22Rv1 (cell line): ENCODE measurements around the gene SKOR1.

Experiments used
- H3K27ac ChIP-seq: fragments of 450-650 bp; 2 replicates; pipeline ENCODE4 v1.5.1; 2017
- ZFX ChIP-seq: fragments of 450-650 bp; IDR thresholded peaks from 2 replicates; pipeline ENCODE4 v1.6.1; 2017; ENCODE audit warnings: antibody characterized with exemption, borderline replicate concordance
- TF ChIP-seq, protein P1 (sequence below): fragments of 450-650 bp; IDR thresholded peaks from 2 replicates; pipeline ENCODE4 v1.5.1; 2017; ENCODE audit warnings: mild to moderate bottlenecking

SKOR1 gene

DNA sequence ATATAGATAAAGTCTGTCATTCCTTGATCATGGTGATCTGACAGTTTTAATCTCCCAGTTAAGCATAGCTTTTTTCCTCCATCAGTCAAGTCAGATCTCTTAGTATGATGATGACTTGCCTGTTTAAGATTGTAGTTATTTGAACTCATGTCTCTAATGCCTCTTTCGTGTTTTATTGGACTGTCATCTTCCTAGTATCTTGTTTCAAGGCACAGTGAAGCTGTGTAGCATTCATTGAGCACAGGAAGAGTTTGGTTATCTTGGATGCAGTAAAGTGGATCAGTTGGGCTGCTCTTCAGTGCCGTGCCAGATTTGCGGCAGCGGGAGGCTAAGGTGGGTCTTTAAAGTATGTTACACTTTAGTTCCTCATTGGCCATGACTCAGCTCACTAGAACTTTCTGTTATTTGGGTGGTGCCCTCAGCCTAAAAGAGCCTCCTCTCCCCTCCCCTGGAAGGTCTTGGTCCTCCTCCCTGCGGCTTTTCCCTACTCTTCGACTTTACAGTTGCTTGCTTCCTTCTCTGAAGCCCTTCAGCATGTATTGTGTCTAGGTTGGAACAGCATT, 45.7 kb upstream of the SKOR1 start:
- TF ChIP-seq ZFX, result no peak
- TF ChIP-seq, protein P1, sequence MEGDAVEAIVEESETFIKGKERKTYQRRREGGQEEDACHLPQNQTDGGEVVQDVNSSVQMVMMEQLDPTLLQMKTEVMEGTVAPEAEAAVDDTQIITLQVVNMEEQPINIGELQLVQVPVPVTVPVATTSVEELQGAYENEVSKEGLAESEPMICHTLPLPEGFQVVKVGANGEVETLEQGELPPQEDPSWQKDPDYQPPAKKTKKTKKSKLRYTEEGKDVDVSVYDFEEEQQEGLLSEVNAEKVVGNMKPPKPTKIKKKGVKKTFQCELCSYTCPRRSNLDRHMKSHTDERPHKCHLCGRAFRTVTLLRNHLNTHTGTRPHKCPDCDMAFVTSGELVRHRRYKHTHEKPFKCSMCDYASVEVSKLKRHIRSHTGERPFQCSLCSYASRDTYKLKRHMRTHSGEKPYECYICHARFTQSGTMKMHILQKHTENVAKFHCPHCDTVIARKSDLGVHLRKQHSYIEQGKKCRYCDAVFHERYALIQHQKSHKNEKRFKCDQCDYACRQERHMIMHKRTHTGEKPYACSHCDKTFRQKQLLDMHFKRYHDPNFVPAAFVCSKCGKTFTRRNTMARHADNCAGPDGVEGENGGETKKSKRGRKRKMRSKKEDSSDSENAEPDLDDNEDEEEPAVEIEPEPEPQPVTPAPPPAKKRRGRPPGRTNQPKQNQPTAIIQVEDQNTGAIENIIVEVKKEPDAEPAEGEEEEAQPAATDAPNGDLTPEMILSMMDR, result no peak
- no peak overlapping the region for H3K27ac ChIP-seq

DNA sequence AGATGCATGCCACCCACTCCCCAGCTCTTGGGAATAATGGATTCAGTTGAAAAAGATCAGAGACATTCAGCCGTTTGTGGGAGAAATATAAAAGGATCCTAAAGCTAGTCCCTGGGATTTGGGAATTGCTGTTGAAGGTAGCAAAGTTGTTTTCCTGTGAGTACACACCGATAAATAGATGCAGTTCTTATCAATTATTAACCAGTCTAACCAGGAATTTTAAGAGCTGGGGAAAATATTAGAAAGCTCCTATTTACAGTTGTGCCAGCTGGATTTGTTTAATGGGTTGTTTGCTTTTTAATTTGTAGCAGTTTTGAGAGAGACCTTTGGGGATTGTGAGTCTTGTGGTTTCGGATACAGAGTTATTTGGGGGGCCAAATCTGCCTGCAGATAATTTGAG, 44.2 kb upstream of the SKOR1 start:
- TF ChIP-seq, protein P1, result no peak
- no peak for TF ChIP-seq ZFX
- no peak overlapping the region for H3K27ac ChIP-seq

DNA sequence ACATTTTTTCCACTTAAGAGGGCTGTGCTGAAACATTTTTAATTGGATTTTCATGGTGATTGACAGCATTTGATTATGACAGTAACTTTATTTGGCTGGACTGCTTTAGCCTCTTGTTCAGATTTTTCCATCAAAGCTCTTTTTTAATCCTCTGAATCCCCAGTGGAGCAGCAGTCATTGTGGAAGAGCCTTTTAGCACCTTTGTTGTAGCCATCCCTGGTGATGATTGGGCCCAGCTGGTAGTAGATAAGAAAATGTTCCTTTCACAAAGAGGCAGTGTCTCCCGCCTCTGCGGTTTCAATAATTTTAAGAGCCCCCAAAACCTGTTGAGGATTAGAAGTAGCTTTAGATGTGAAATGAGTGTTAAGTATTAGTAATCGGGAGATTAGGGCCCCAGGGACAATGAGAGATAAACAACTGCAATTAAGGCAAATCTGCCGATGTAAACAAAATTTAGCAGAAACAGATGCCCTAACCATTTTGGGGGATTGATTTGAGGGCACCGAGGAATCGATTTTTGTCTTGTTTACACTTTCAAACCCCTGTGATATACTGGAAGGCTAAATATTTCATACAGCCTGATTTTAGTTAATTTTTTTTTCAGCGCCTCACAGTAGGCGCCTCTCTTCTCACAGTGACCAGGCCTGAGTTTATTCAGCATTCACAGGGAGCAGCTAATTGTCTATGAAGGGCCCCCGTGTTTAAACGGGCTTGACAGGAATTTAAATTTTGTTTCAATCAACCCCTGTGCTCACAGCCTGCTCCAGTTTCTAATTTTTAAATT, 43.2 kb upstream of the SKOR1 start:
- no peak overlapping the region for H3K27ac ChIP-seq
- TF ChIP-seq, protein P1, result no peak
- TF ChIP-seq ZFX, result no peak

DNA sequence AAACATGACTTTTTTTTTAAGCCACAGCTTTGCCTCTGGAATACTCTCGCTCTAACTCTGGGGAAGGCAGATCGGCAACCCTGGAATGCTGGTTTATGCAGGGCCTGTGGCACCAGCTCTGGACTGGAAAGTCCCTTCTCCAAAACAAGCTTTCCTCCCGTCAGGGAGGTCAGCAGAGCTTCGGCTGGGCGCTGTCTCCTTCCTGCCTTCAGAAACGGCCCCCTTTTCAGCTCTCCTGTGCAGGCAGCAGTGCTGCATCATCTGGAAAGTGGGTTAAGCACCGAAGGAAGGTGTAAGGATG, 42.7 kb upstream of the SKOR1 start:
- TF ChIP-seq, protein P1, result no peak
- TF ChIP-seq ZFX, result no peak
- H3K27ac ChIP-seq, result no peak overlapping the region

DNA sequence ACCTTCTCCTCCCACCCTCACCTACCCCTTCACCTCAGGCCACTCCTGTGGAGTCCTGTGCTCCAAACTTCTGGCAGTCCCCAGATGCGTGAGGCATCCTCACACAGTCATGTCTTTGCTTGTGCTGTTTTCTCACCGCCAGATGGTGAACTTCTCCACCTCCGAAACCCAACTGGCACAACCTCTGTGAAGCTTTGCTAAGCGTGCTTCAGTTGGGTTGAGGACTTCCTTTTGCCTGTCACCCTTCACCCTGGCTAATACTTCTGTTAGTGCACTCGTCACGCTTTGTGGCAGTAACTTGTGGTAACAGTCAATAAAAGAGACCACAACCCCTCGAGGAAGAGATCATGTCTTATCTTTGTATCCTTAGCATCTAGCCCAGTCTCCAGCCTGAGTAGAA, 42.0 kb upstream of the SKOR1 start:
- TF ChIP-seq, protein P1, result no peak
- TF ChIP-seq ZFX, result no peak
- no peak overlapping the region for H3K27ac ChIP-seq

DNA sequence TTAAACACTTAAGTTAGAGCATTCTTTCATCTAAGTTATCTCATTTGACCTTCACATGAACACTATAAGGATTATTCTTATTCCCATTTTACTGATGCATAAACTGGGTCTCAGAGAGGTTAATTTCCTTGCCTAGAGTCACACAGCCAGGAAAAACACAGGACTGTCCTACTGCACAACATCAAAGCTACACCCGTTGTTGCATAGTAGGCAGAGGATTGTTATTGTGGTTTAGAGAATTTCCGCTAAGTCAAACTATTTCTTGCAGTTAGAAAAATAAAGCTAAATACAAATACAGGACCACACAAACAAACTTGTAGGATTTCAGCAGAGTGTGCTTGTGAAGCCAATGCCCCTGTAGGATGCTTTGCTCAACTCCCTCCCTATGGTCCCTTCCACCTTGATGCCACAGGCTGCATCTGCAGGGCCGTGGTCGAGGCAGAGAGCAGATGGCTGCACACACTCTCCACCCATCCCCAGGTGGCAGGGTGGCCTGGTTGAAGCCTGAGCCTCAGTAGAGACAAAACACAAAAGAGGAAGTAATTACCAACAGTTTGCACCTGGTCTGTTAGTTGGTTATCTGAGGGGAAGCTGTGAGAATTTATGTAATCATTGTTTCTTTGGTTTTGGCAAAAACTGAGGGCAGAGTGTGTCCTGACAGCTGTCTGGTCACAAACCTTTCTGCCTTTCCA, 41.1 kb upstream of the SKOR1 start:
- H3K27ac ChIP-seq, result no peak overlapping the region
- TF ChIP-seq, protein P1, result no peak
- TF ChIP-seq ZFX, result no peak

DNA sequence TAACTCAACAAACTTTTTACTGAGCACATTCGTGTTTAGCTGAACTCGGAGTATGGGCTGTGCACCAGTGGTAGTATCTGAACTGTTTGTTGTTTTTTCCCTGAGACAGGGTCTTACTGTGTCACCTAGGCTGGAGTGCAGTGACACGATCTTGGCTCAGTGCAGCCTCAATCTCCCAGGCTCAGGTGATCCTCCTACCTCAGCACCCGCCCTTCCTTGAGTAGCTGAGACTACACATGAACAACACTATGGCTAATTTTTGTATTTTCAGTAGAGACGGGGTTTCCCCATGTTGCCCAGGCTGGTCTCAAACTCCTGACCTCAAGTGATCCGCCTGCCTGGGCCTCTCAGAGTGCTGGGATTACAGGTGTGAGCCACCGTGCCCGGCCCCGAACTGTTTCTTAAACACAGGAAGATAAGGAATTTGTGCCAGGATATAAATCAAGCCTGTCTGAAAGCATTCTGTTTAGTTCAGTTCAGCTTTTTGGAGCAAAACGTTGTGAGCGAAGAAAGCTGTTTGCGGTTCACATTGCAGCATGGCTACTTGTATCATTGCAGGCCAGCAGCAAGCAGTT, 40.4 kb upstream of the SKOR1 start:
- no peak overlapping the region for H3K27ac ChIP-seq
- TF ChIP-seq ZFX, result no peak
- TF ChIP-seq, protein P1, result no peak
